CD4-positive, alpha-beta T cell treated with Interferon alpha-2 for 1 hour (primary cell): ENCODE measurements around the gene SAA1.

ENCODE experiments used
- DNase-seq, 2 donors: peaks; one replicate each; pipeline ENCODE4 v3.0.0-alpha.2; 2020 to 2022

Gene SAA1

DNA sequence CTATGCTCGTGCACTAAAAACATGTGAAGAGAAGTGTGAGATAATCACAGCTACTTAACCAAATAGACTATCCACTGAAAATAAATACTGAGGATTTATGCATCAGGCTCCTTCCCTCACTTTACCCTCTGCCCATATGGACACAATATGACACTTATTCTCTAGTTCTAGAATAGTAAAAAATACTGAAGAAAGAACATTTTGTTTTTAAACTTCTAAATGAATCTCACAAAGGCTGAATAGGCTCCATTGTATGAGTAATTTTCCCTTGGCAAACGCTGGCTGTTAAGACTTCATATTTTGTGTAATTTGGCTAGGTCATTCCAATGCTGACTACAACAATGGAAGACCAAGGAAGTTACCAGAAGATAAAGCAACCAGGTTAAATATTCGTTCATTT lies 45.9 kb downstream of the SAA1 start:
- DNase-seq = no peak

DNA sequence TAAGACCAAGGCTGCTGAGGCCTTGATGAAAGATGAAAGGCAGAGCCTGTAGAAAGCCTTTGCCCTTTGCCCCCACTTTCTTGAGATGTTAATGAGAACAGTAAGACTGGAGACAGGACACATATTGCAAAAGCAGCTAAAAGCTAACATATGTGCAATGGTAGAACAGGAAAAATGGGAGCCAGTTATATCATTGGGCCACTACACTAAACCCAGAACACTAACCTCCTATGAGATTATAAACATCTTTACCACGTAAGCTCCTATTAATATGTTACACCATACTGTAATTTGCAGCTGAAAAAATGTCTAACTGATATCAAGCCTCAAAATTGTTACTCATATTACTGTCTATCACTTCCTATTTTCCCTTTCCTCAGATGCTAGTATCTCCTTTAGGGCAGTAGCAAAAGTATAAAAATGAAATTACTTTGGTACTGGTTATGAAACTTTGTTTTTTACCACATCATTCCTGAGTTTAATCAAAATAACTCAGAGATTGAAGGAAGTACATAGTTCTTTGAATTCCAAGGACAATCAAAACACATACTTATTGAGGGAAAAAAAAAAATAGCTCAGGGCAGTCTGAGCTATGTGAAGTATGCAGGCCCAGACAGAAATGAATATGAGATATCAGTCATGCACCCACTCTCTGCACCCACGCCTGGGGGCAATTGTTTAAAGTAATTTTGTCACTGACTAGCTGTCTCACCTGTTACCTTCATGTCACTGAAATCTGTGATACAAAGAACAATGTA lies 46.8 kb downstream of the SAA1 start:
- no peak for DNase-seq

DNA sequence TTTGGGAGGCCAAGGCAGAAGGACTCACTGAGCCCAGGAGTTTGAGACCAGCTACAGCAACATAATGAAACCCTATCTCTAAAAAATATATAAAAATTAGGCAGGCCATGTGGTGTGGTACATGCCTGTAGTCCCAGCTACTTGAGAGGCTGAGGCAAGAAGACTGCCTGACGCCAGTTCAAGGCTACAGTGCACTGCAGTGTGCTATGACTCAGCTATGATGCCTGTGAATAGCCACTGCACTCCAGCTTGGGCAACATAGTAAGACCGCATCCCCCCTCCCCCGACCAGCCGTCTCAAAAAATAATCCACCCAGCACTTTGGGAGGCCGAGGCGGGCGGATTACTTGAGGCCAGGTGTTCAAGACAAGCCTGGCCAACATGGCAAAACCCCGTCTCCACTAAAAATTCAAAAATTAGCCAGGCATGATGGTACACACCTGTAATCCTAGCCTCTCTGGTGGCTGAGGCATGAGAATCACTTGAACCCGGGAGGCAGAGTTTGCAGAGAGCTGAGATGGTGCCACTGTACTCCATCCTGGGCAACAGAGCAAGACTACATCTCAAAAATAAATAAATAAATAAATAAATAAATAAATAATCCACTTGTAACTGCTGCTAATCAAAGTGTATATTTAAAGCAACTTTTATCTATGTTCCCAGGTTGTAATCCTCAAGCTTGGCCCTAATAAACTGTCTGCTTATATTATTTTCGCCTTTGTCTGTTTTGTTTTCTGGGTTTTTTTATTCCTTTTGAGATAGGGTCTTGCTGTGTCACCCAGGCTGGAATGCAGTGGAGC lies 48.1 kb downstream of the SAA1 start:
- DNase-seq = no peak

DNA sequence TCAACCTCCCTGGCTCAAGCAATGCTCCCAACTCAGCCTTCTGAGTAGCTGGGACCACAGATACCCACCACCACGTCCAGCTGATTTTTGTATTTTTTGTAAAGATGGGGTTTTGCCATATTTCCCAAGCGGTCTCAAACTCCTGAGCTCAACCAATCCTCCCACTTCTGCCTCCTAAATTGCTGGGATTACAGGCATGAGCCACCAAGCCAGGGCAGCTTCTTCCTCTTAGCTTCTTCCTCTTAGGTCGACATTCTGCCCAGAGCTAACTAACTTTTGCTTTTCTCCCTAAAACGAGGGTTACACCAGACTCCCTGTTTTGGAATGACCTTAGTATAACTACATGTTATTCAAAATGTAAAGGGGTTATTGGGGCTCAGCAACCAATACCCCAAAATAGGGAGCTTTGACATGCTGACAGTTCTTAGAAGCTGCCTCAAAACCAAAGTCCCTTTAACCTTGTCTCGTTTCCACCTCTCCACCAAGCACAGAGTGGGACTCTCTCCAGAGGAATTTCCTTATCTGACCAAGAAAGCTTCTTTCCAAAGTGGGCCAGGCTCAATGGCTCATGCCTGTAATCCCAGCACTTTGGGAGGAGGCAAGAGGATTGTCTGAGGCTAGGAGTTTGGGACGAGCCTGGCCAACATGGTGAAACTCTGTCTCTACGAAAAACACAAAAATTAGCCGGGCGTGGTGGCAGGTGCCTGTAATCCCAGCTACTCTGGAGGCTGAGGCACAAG lies 48.9 kb downstream of the SAA1 start:
- DNase-seq = no peak

DNA sequence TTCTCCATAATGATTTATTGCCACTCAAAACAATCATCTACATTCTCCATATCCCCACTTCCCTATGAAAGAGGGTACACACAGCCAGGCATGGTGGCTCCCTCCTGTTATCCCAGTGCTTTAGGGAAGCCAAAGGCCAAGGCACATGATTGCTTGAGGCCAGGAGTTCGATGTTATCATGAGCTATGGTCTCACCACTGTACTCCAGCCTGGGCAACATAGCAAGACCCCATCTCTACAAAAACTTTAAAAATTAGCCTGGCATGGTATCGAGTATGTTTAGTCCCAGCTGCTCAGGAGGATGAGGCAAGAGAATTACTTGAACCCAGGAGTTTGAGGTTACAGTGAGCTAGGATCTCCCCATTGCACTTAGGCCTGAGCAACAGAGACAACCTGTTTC lies 49.8 kb downstream of the SAA1 start:
- DNase-seq = no peak

DNA sequence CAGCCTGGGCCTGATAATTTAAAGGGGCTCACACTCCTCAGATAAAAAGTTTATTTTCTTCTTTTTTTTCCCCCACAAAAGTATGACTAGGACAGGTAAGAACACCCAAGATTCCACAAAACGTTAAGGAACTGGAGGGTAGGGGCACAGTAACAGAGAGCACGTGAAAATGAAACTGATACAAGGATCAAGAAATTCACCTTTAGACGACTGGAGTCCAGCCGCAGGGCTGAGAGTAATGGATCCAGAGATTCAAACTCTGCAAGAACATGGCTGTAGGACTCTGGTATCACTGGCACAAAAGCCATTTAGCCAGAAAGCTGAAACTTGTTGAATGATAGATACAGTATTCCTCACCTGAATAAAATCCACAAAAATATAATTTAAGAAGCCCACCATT lies 51.5 kb downstream of the SAA1 start:
- DNase-seq = no peak
